IMR-90 (cell line): Measurements from ENCODE around the gene HOXD9. TPM values are rescaled to one million over a fixed set of nuclear protein-coding genes. Genes with fewer than 3 reads are reported as not detected.

Source experiments
- ATAC-seq: fragments of 200-7000 bp; cut with Tn5 transposase; 2 replicates; pipeline ENCODE4 v1.9.1; 2020; ENCODE audit warnings: low read depth, mild to moderate bottlenecking, moderate library complexity
- BruUV-seq: library from RNA; stranded (reverse); fragments of 400-500 nt; replicated peaks from 2 replicates; lab custom pipeline; 2021; lab: Mats Ljungman, UMichigan
- CTCF ChIA-PET: fragments of 300-600 bp; formaldehyde crosslinking; extraction: SDS; loops from one replicate; lab custom pipeline; 2021; ENCODE audit warnings: antibody characterized with exemption; lab: Yijun Ruan, JAX
- POLR2A ChIA-PET: fragments of 300-600 bp; sonication (Branson Sonifier 250); formaldehyde crosslinking; loops from one replicate; lab custom pipeline; 2022; ENCODE audit warnings: antibody characterized with exemption; ENCODE audit not compliant: unreplicated experiment; lab: Charles Lee
- DNase-seq: peaks from one replicate; pipeline ENCODE4 v3.0.0; 2013
- H2AFZ ChIP-seq: replicated peaks from 2 replicates; pipeline ENCODE3; 2013; ENCODE audit warnings: low read length, mild to moderate bottlenecking; ENCODE audit not compliant: poor library complexity
- H2AK5ac ChIP-seq: 2 replicates; pipeline ENCODE4 v1.6.1; 2013; ENCODE audit warnings: low read depth, low read length, inconsistent platforms
- H2AK9ac ChIP-seq: replicated peaks from 2 replicates; pipeline ENCODE3; 2013; ENCODE audit warnings: mild to moderate bottlenecking, low read depth, low read length, moderate library complexity; ENCODE audit not compliant: poor library complexity
- H2BK120ac ChIP-seq: 2 replicates; pipeline ENCODE4 v1.6.1; 2013; ENCODE audit warnings: low read depth, low read length, inconsistent platforms
- H2BK15ac ChIP-seq: 3 replicates; pipeline ENCODE4 v1.6.1; 2013; ENCODE audit warnings: low read depth, low read length, inconsistent platforms
- H2BK20ac ChIP-seq: 2 replicates; pipeline ENCODE4 v1.6.1; 2013; ENCODE audit warnings: low read depth, mild to moderate bottlenecking, inconsistent platforms, low read length, moderate library complexity
- H2BK5ac ChIP-seq: 2 replicates; pipeline ENCODE4 v1.6.1; 2013; ENCODE audit warnings: mild to moderate bottlenecking, low read depth, low read length, inconsistent platforms; ENCODE audit not compliant: poor library complexity, severe bottlenecking
- H3K14ac ChIP-seq: replicated peaks from 2 replicates; pipeline ENCODE4 v1.6.1; 2013; ENCODE audit warnings: low read depth, low read length, inconsistent platforms
- H3K18ac ChIP-seq: 2 replicates; pipeline ENCODE4 v1.6.1; 2013; ENCODE audit warnings: low read depth, low read length, control low read depth
- H3K23ac ChIP-seq: 2 replicates; pipeline ENCODE4 v1.6.1; 2013; ENCODE audit warnings: low read depth, low read length, inconsistent platforms
- H3K27ac ChIP-seq: 2 replicates; pipeline ENCODE4 v1.5.1; 2013; ENCODE audit warnings: mild to moderate bottlenecking, control low read depth, low read length; ENCODE audit not compliant: insufficient read depth
- H3K27me3 ChIP-seq: 2 replicates; pipeline ENCODE4 v1.6.1; 2013; ENCODE audit warnings: low read length; ENCODE audit not compliant: control insufficient read depth, insufficient read depth
- H3K36me3 ChIP-seq: 2 replicates; pipeline ENCODE4 v1.6.1; 2013; ENCODE audit warnings: low read length, mixed read lengths; ENCODE audit not compliant: control insufficient read depth, insufficient read depth
- H3K4ac ChIP-seq: 2 replicates; pipeline ENCODE4 v1.6.1; 2013; ENCODE audit warnings: low read depth, low read length, inconsistent platforms
- H3K4me1 ChIP-seq: 2 replicates; pipeline ENCODE4 v1.6.1; 2013; ENCODE audit warnings: low read length, mixed read lengths; ENCODE audit not compliant: control insufficient read depth, insufficient read depth
- H3K4me2 ChIP-seq: 2 replicates; pipeline ENCODE4 v1.6.1; 2013; ENCODE audit warnings: low read depth, mild to moderate bottlenecking, control low read depth, low read length, moderate library complexity
- H3K4me3 ChIP-seq: 2 replicates; pipeline ENCODE4 v1.5.1; 2013; ENCODE audit warnings: low read depth, mild to moderate bottlenecking, control low read depth, low read length, moderate library complexity; ENCODE audit not compliant: insufficient read depth
- H3K56ac ChIP-seq: 2 replicates; pipeline ENCODE4 v1.6.1; 2013; ENCODE audit warnings: low read length, inconsistent platforms; ENCODE audit not compliant: insufficient read depth; ENCODE audit errors: extremely low read depth
- H3K79me1 ChIP-seq, 2 experiments: 2 replicates each; pipeline ENCODE4 v1.6.1; 2013; ENCODE audit warnings: low read length in 2 of 2, inconsistent platforms in 1 of 2, low read depth in 1 of 2
- H3K9ac ChIP-seq: 2 replicates; pipeline ENCODE4 v1.6.1; 2013; ENCODE audit warnings: low read depth, low read length, control low read depth
- H3K9me1 ChIP-seq: 2 replicates; pipeline ENCODE4 v1.6.1; 2013; ENCODE audit warnings: low read length, inconsistent platforms; ENCODE audit not compliant: insufficient read depth
- H3K9me3 ChIP-seq: 2 replicates; pipeline ENCODE4 v1.6.1; 2013; ENCODE audit warnings: low read length; ENCODE audit not compliant: control insufficient read depth, insufficient read depth
- H4K20me1 ChIP-seq: 2 replicates; pipeline ENCODE4 v1.6.1; 2013; ENCODE audit warnings: low read length, inconsistent platforms; ENCODE audit not compliant: insufficient read depth
- H4K5ac ChIP-seq: 2 replicates; pipeline ENCODE4 v1.6.1; 2013; ENCODE audit warnings: mild to moderate bottlenecking, low read depth, low read length, control low read depth
- H4K8ac ChIP-seq, 2 experiments: 2 replicates each; pipeline ENCODE4 v1.6.1; 2013; ENCODE audit warnings: low read depth in 2 of 2, low read length in 2 of 2, control low read depth in 1 of 2, inconsistent platforms in 1 of 2
- H4K91ac ChIP-seq: 2 replicates; pipeline ENCODE4 v1.6.1; 2013; ENCODE audit warnings: low read depth, low read length, inconsistent platforms; ENCODE audit not compliant: insufficient read depth
- CEBPB ChIP-seq: IDR thresholded peaks from 2 replicates; pipeline ENCODE4 v1.6.1; 2012; ENCODE audit warnings: low read depth, low read length, improper control_type of control experiment
- WGBS, 2 experiments: methylation state at CpG; one replicate each; pipeline versions ENCODE4 v1.1.5 to v1.1.7; 2013; ENCODE audit warnings: missing lambda C conversion rate in 2 of 2; ENCODE audit not compliant: insufficient read length in 1 of 2; ENCODE audit errors: extremely low coverage in 2 of 2; 5-methylcytosine and 5-hydroxymethylcytosine counted together
- dilution Hi-C: fragments of 300-500 bp; cut with HindIII; formaldehyde crosslinking; loops from one replicate; pipeline ENCODE4 v1.14.3; 2018; ENCODE audit warnings: low sequenced_read_pairs; ENCODE audit not compliant: unreplicated experiment
- in situ Hi-C: fragments of 300-500 bp; cut with MboI; formaldehyde crosslinking; loops from 3 replicates; pipeline ENCODE4 v1.14.3; 2019; ENCODE audit warnings: low sequenced_read_pairs, inconsistent platforms, mixed read lengths
- intact Hi-C: fragments of 100-400 bp; cut with micrococcal nuclease; formaldehyde crosslinking; loops from 2 replicates; pipeline ENCODE4 v1.10.0; 2022
- polyA plus RNA-seq, 3 experiments: library from polyadenylated mRNA; depleted of rRNA; stranded (reverse); fragments of >200 nt; gene quantifications; 2 replicates each; pipeline ENCODE4 v1.2.3, GENCODE V29; 2012; ENCODE audit warnings: low replicate concordance in 1 of 3
- total RNA-seq: library from RNA; depleted of rRNA; stranded (reverse); fragments of >200 nt; gene quantifications from 2 replicates; pipeline ENCODE4 v1.2.3, GENCODE V29; 2012

The HOXD9 gene
- total and polyA plus RNA-seq, 2 of the 4 experiments (the other 2 are of a cell fraction), result not detected

- intact Hi-C loops (no loop called here), dilution Hi-C loops (no loop called here), in situ Hi-C loops (no loop called here)
- no peak overlapping the region for H3K4me2 ChIP-seq
- H3K4ac ChIP-seq, result no peak overlapping the region
- ATAC-seq (no peak), DNase-seq (no peak)
- no peak overlapping the region for H4K8ac ChIP-seq
- no peaks in the 10 kb centered on the region for H3K79me1 ChIP-seq
- H4K5ac ChIP-seq, result no peak overlapping the region
- H3K14ac ChIP-seq, result no peak overlapping the region
- H4K91ac ChIP-seq, result no peak overlapping the region
- no peak overlapping the region for H3K9ac ChIP-seq
- no peak overlapping the region for H2AK9ac ChIP-seq
- no peak overlapping the region for H3K4me3 ChIP-seq
- TF ChIP-seq CEBPB, result no peak
- H2AK5ac ChIP-seq, result no peak overlapping the region
- ChIA-PET CTCF (interaction anchor here (0.5 kb wide), 1 partner anchor 487 kb away, joined by 5 read pairs; no protein-coding TSS in a partner anchor), POLR2A (no interaction called here)
- no peak overlapping the region for H2BK120ac ChIP-seq
- no peaks in the 10 kb centered on the region for H3K36me3 ChIP-seq
- H3K9me3 ChIP-seq, result peaks cover 8% of the 10 kb centered on the region
- H3K27ac ChIP-seq, result no peak overlapping the region
- H3K4me1 ChIP-seq, result no peaks in the 10 kb centered on the region
- WGBS, 2 experiments, result no CpG with 5 or more reads among the region's 14 CpGs
- H2AFZ ChIP-seq, result no peak overlapping the region
- no peak overlapping the region for H3K56ac ChIP-seq
- no peaks in the 10 kb centered on the region for H4K20me1 ChIP-seq
- no TSS peak for BruUV-seq
- no peak overlapping the region for H3K18ac ChIP-seq
- no peak overlapping the region for H3K23ac ChIP-seq
- H2BK15ac ChIP-seq, result no peak overlapping the region
- peaks cover 88% of the 10 kb centered on the region for H3K27me3 ChIP-seq
- no peaks in the 10 kb centered on the region for H3K9me1 ChIP-seq
- H2BK20ac ChIP-seq, result no peak overlapping the region
- H2BK5ac ChIP-seq, result no peak overlapping the region
Measured at GRCh38 chr2:176150584-176151441, 28.3 kb downstream of the HOXD9 start.
